ENCODE data around the gene VARS1.

DNA sequence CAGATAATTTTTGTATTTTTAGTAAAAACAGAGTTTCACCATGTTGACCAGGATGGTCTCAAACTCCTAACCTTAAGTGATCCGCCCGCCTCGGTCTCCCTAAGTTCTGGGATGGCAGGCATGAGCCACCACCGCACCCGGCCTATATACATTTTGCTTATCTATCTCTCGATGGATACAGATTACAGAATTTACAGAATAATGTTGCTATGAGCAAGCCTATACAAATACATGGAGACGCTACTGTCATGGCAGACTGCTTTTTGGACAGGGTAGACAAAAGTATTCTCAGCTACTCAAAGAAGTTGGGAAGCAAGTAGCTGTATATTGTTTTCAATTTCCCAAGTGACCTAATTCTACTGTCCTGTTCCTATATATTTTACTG, 17.9 kb upstream of the VARS1 start:
- TF ChIP-seq, protein P1, sequence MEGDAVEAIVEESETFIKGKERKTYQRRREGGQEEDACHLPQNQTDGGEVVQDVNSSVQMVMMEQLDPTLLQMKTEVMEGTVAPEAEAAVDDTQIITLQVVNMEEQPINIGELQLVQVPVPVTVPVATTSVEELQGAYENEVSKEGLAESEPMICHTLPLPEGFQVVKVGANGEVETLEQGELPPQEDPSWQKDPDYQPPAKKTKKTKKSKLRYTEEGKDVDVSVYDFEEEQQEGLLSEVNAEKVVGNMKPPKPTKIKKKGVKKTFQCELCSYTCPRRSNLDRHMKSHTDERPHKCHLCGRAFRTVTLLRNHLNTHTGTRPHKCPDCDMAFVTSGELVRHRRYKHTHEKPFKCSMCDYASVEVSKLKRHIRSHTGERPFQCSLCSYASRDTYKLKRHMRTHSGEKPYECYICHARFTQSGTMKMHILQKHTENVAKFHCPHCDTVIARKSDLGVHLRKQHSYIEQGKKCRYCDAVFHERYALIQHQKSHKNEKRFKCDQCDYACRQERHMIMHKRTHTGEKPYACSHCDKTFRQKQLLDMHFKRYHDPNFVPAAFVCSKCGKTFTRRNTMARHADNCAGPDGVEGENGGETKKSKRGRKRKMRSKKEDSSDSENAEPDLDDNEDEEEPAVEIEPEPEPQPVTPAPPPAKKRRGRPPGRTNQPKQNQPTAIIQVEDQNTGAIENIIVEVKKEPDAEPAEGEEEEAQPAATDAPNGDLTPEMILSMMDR (IDR thresholded peaks at IDR 0.05; ENCODE audit: low read depth, low read length, poor library complexity, severe bottlenecking): no peak
- TF ChIP-seq EZH2phosphoT487 (IDR thresholded peaks at IDR 0.05; ENCODE audit: borderline replicate concordance, low read length): no peak

Data from DOHH2 (cell line).